SJCRH30 (cell line): Measurements from ENCODE around the gene POGK. TPM values are rescaled to one million over a fixed set of nuclear protein-coding genes. Genes with fewer than 3 reads are reported as not detected.

Experiments used
- DNase-seq, 2 experiments: peaks; one replicate each; pipeline ENCODE4 v3.0.0-alpha.2; 2015 to 2020
- H3K27ac ChIP-seq: fragments of 250-450 bp; sonication (Bioruptor Pico); 2 replicates; pipeline ENCODE4 v1.5.1; 2020; ENCODE audit warnings: mild to moderate bottlenecking, moderate library complexity
- H3K27me3 ChIP-seq: fragments of 250-450 bp; sonication (Bioruptor Pico); 2 replicates; pipeline ENCODE4 v1.5.1; 2020; ENCODE audit warnings: mild to moderate bottlenecking, moderate library complexity
- H3K36me3 ChIP-seq: fragments of 250-450 bp; sonication (Bioruptor Pico); 2 replicates; pipeline ENCODE4 v1.5.1; 2020; ENCODE audit warnings: mild to moderate bottlenecking, moderate library complexity
- H3K4me1 ChIP-seq: fragments of 250-450 bp; sonication (Bioruptor Pico); 2 replicates; pipeline ENCODE4 v1.5.1; 2020; ENCODE audit warnings: mild to moderate bottlenecking, moderate library complexity
- H3K4me3 ChIP-seq: fragments of 250-450 bp; sonication (Bioruptor Pico); 2 replicates; pipeline ENCODE4 v1.5.1; 2020; ENCODE audit warnings: mild to moderate bottlenecking, moderate library complexity
- H3K9me3 ChIP-seq: fragments of 250-450 bp; sonication (Bioruptor Pico); replicated peaks from 2 replicates; pipeline ENCODE4 v1.5.1; 2020; ENCODE audit warnings: mild to moderate bottlenecking, moderate library complexity
- total RNA-seq: library from RNA; depleted of rRNA; stranded (reverse); fragments of >200 nt; shearing (Covaris generic); gene quantifications from 2 replicates; pipeline ENCODE4 v1.2.3, GENCODE V29; 2014; rRNA removed

The POGK gene
- total RNA-seq, 1 experiment from 2014 or later, result 27.2 TPM

GRCh38 chr1:166900987-166901386, 61.7 kb downstream of the POGK start:
- Histone ChIP-seq H3K27ac (no peak overlapping the region; the same call in 1 of the 2 replicates), H3K27me3 (no peaks in the 10 kb centered on the region), H3K9me3 (no peaks in the 10 kb centered on the region; the same call in 1 of the 2 replicates), H3K4me3 (no peak overlapping the region), H3K4me1 (peaks cover 34% of the 10 kb centered on the region), H3K36me3 (no peaks in the 10 kb centered on the region)
- DNase-seq, result peak; percentile 40 to 45

GRCh38 chr1:166902279-166902678, 63.0 kb downstream of the POGK start:
- H3K27ac ChIP-seq, result no peak overlapping the region
- no peak overlapping the region for H3K4me3 ChIP-seq
- H3K36me3 ChIP-seq, result no peaks in the 10 kb centered on the region
- no peaks in the 10 kb centered on the region; the same call in 1 of the 2 replicates for H3K9me3 ChIP-seq
- DNase-seq, result no peak
- H3K4me1 ChIP-seq, result peaks cover 43% of the 10 kb centered on the region
- H3K27me3 ChIP-seq, result no peaks in the 10 kb centered on the region

- no peaks in the 10 kb centered on the region for H3K36me3 ChIP-seq
- DNase-seq, result no peak
- no peak overlapping the region for H3K27ac ChIP-seq
- peaks cover 43% of the 10 kb centered on the region for H3K4me1 ChIP-seq
- no peaks in the 10 kb centered on the region for H3K9me3 ChIP-seq
- no peaks in the 10 kb centered on the region for H3K27me3 ChIP-seq
- no peak overlapping the region for H3K4me3 ChIP-seq
Observed at GRCh38 chr1:166903232-166903631, 64.0 kb downstream of the POGK start.

GRCh38 chr1:166905136-166905535, 65.9 kb downstream of the POGK start:
- H3K36me3 ChIP-seq, result no peaks in the 10 kb centered on the region
- H3K27ac ChIP-seq, result peak overlapping the region; percentile 38
- peak; percentile 27 to 45 for DNase-seq
- peaks cover 43% of the 10 kb centered on the region for H3K4me1 ChIP-seq
- no peaks in the 10 kb centered on the region for H3K9me3 ChIP-seq
- no peak overlapping the region for H3K4me3 ChIP-seq
- H3K27me3 ChIP-seq, result no peaks in the 10 kb centered on the region

- H3K27me3 ChIP-seq, result no peaks in the 10 kb centered on the region
- no peaks in the 10 kb centered on the region for H3K36me3 ChIP-seq
- peak overlapping the region; percentile 38 for H3K27ac ChIP-seq
- peak; percentile 29 to 41 for DNase-seq
- peaks cover 35% of the 10 kb centered on the region for H3K4me1 ChIP-seq
- no peak overlapping the region for H3K4me3 ChIP-seq
- H3K9me3 ChIP-seq, result no peaks in the 10 kb centered on the region
Observed at GRCh38 chr1:166905900-166906299, 66.6 kb downstream of the POGK start.

Other genes with a start within 250 kb of the POGK start
- gene TADA1, start 36.8 kb downstream of the POGK start, total RNA-seq, result 14.1 and 15.9 TPM in 2 replicates
- gene ILDR2, start 136.1 kb downstream of the POGK start, total RNA-seq, result 0.69 and 0.91 TPM in 2 replicates
- gene MAEL, start 149.8 kb downstream of the POGK start, total RNA-seq, result not detected in 2 replicates